OCI-LY1 (cell line): ENCODE measurements around the gene CELSR3.

Source experiments
- H2AFZ ChIP-seq: fragments of 200-600 bp; sonication (generic), shearing (Covaris generic); 2 replicates; pipeline ENCODE4 v1.6.0; 2014; ENCODE audit warnings: antibody characterized with exemption, mild to moderate bottlenecking, low read length
- H3F3A ChIP-seq: fragments of 200-600 bp; sonication (generic), shearing (Covaris generic); 2 replicates; pipeline ENCODE4 v1.6.0; 2014; ENCODE audit warnings: mild to moderate bottlenecking, antibody characterized with exemption, low read length, moderate library complexity; ENCODE audit not compliant: insufficient read depth
- H3K27ac ChIP-seq: fragments of 200-600 bp; sonication (generic); 2 replicates; pipeline ENCODE4 v1.5.1; 2014; ENCODE audit warnings: low read length, mixed run types, mild to moderate bottlenecking, low read depth; ENCODE audit not compliant: poor library complexity, severe bottlenecking
- H3K27me3 ChIP-seq: fragments of 200-600 bp; sonication (generic); 2 replicates; pipeline ENCODE4 v1.6.0; 2014; ENCODE audit warnings: antibody characterized with exemption, mild to moderate bottlenecking, low read length, moderate library complexity; ENCODE audit not compliant: insufficient read depth
- H3K36me3 ChIP-seq: fragments of 200-600 bp; sonication (generic); 2 replicates; pipeline ENCODE4 v1.6.1; 2014; ENCODE audit warnings: mild to moderate bottlenecking, antibody characterized with exemption, low read length, moderate library complexity, mixed read lengths; ENCODE audit not compliant: insufficient read depth
- H3K4me1 ChIP-seq: fragments of 200-600 bp; sonication (generic); 2 replicates; pipeline ENCODE4 v1.5.1; 2014; ENCODE audit warnings: mild to moderate bottlenecking, low read length, moderate library complexity; ENCODE audit not compliant: insufficient read depth, severe bottlenecking
- H3K4me2 ChIP-seq: fragments of 200-600 bp; sonication (generic), shearing (Covaris generic); 2 replicates; pipeline ENCODE4 v1.6.1; 2014; ENCODE audit warnings: low read length
- H3K4me3 ChIP-seq: fragments of 200-600 bp; sonication (generic); 2 replicates; pipeline ENCODE4 v1.5.1; 2014; ENCODE audit warnings: low read length, low read depth, mild to moderate bottlenecking, mixed read lengths; ENCODE audit not compliant: poor library complexity, severe bottlenecking
- H3K79me2 ChIP-seq: fragments of 200-600 bp; shearing (Covaris generic); 2 replicates; pipeline ENCODE4 v1.6.1; 2016; ENCODE audit warnings: mixed run types, low read length, mixed read lengths; ENCODE audit not compliant: insufficient read depth
- H3K9ac ChIP-seq: fragments of 200-600 bp; sonication (generic), shearing (Covaris generic); 2 replicates; pipeline ENCODE4 v1.6.1; 2014; ENCODE audit warnings: mild to moderate bottlenecking, low read length, mixed read lengths
- H3K9me2 ChIP-seq: fragments of 200-600 bp; sonication (generic), shearing (Covaris generic); 2 replicates; pipeline ENCODE4 v1.6.1; 2014; ENCODE audit warnings: low read depth, mild to moderate bottlenecking, low read length, mixed read lengths
- H3K9me3 ChIP-seq: fragments of 200-600 bp; shearing (Covaris generic); 2 replicates; pipeline ENCODE4 v1.6.1; 2014; ENCODE audit warnings: low read length, mixed read lengths
- H4K20me1 ChIP-seq: fragments of 200-600 bp; sonication (generic), shearing (Covaris generic); 2 replicates; pipeline ENCODE4 v1.6.0; 2016; ENCODE audit warnings: mild to moderate bottlenecking, low read length; ENCODE audit not compliant: insufficient read depth
- CTCF ChIP-seq: fragments of 200-600 bp; sonication (generic), shearing (Covaris generic); IDR thresholded peaks from 2 replicates; pipeline ENCODE4 v1.5.1; 2017; ENCODE audit warnings: mild to moderate bottlenecking, antibody characterized with exemption, low read length, moderate library complexity, mixed read lengths
- EZH2 ChIP-seq: fragments of 200-600 bp; sonication (generic), shearing (Covaris generic); IDR thresholded peaks from 2 replicates; pipeline ENCODE4 v1.8.0; 2017; ENCODE audit warnings: borderline replicate concordance, mixed run types, mild to moderate bottlenecking, antibody characterized with exemption, low read length, moderate library complexity, mixed read lengths

The CELSR3 gene

GRCh38 chr3:48663489-48664312, 1.0 kb upstream of the CELSR3 start:
- Histone ChIP-seq H3K9me2 (no peaks in the 10 kb centered on the region), H3K79me2 (no peaks in the 10 kb centered on the region), H3K27ac (peak overlapping the region; percentile 67), H3K9me3 (no peaks in the 10 kb centered on the region), H3K4me1 (peaks cover 8% of the 10 kb centered on the region), H4K20me1 (no peaks in the 10 kb centered on the region), H3K27me3 (no peaks in the 10 kb centered on the region), H3K36me3 (0 out of 2 replicates have a peak, but pooled peaks cover 8% of the 10 kb centered on the region), H3K9ac (peak overlapping the region; percentile 73), H3F3A (no peaks in the 10 kb centered on the region), H2AFZ (no peak overlapping the region), H3K4me3 (peak overlapping the region; percentile 67), H3K4me2 (peak overlapping the region; percentile 89)
- TF ChIP-seq EZH2 (no peak), CTCF (peak; percentile 62)

- Histone ChIP-seq H3K4me3 (peak overlapping the region; percentile 67), H3K9ac (no peak overlapping the region), H3K27ac (no peak overlapping the region), H4K20me1 (no peaks in the 10 kb centered on the region), H3K27me3 (no peaks in the 10 kb centered on the region), H3K79me2 (no peaks in the 10 kb centered on the region), H3K4me2 (peak overlapping the region; percentile 66; the same call in 1 of the 2 replicates), H3F3A (no peaks in the 10 kb centered on the region), H2AFZ (no peak overlapping the region), H3K4me1 (peaks cover 8% of the 10 kb centered on the region), H3K9me2 (no peaks in the 10 kb centered on the region), H3K36me3 (0 out of 2 replicates have a peak, but pooled peaks cover 8% of the 10 kb centered on the region), H3K9me3 (no peaks in the 10 kb centered on the region)
- TF ChIP-seq CTCF = no peak
- TF ChIP-seq EZH2 = no peak
These were observed 437 bp downstream of the CELSR3 start for GRCh38 chr3:48662145-48662752.

- Histone ChIP-seq H3K9ac (no peak overlapping the region), H2AFZ (no peak overlapping the region), H3K27me3 (no peaks in the 10 kb centered on the region), H3K9me3 (no peaks in the 10 kb centered on the region), H4K20me1 (no peaks in the 10 kb centered on the region), H3F3A (no peaks in the 10 kb centered on the region), H3K4me3 (peak overlapping the region; percentile 51), H3K4me1 (peaks cover 15% of the 10 kb centered on the region), H3K27ac (no peak overlapping the region), H3K79me2 (no peaks in the 10 kb centered on the region), H3K4me2 (peak overlapping the region; percentile 66), H3K36me3 (0 out of 2 replicates have a peak, but pooled peaks cover 5% of the 10 kb centered on the region), H3K9me2 (no peaks in the 10 kb centered on the region)
- no peak for TF ChIP-seq CTCF
- TF ChIP-seq EZH2 = no peak
These were observed 1.1 kb downstream of the CELSR3 start for GRCh38 chr3:48661501-48662144.
